ENCODE data around the gene RAB15.

The RAB15 gene

GRCh38 chr14:64948612-64949210 lies 23.4 kb downstream of the RAB15 start:
- no peak for TF ChIP-seq CTCF (IDR thresholded peaks at IDR 0.05; ENCODE audit: control extremely low read depth, extremely low read depth, low read depth, missing control alignments)
- no peak for DNase-seq (ENCODE audit: extremely low spot score)
- CTCF ChIA-PET = interaction anchor here (0.8 to 1.9 kb wide), 4 partner anchors 12 to 28 kb away, joined by 3 to 8 read pairs (median 3); no protein-coding TSS in a partner anchor
- POLR2A ChIA-PET = no interaction called here

- no peak for DNase-seq (ENCODE audit: extremely low spot score)
- POLR2A ChIA-PET = no interaction called here
- CTCF ChIA-PET = interaction anchor here (0.8 to 1.9 kb wide), 5 partner anchors 9 to 27 kb away, joined by 3 to 8 read pairs (median 3); no protein-coding TSS in a partner anchor
- no peak for TF ChIP-seq CTCF (IDR thresholded peaks at IDR 0.05; ENCODE audit: control extremely low read depth, extremely low read depth, low read depth, missing control alignments)
Measured at GRCh38 chr14:64947710-64948611, 24.2 kb downstream of the RAB15 start.

- ChIA-PET CTCF (interaction anchor here (0.8 to 0.9 kb wide), 2 partner anchors 10 to 15 kb away, joined by 3 read pairs; no protein-coding TSS in a partner anchor), POLR2A (interaction anchor here (0.6 kb wide), 1 partner anchor 751 kb away, joined by 3 read pairs; no protein-coding TSS in a partner anchor)
- no peak for TF ChIP-seq CTCF (IDR thresholded peaks at IDR 0.05; ENCODE audit: control extremely low read depth, extremely low read depth, low read depth, missing control alignments)
- no peak for DNase-seq (ENCODE audit: extremely low spot score)
Measured at GRCh38 chr14:64946310-64947045, 25.7 kb downstream of the RAB15 start.

GRCh38 chr14:64945431-64946178 lies 26.5 kb downstream of the RAB15 start:
- CTCF ChIA-PET = interaction anchor here (0.9 kb wide), 1 partner anchor 9 kb away, joined by 3 read pairs; no protein-coding TSS in a partner anchor
- POLR2A ChIA-PET = no interaction called here
- no peak for DNase-seq (ENCODE audit: extremely low spot score)
- TF ChIP-seq CTCF (IDR thresholded peaks at IDR 0.05; ENCODE audit: control extremely low read depth, extremely low read depth, low read depth, missing control alignments) = no peak

DNA sequence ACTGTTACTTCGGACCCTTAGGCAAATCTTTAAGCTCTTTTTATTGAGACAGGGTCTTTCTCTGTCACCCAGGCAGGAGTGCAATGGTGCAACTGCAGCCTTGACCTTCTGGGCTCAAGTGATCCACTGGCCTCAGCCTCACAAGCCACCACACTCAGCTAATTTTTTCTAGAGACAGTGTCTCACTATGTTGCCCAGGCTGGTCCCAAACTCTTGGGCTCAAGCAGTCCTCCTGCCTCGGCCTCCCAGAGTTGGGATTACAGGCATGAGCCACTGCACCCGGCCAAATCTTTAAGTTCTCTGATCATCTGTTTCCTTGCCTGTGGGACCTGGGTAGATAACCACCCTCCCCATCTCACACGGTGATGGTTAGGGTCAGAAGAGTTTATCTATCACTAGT lies 27.3 kb downstream of the RAB15 start:
- CTCF ChIA-PET = interaction anchor here (1.8 kb wide), 1 partner anchor 8 kb away, joined by 8 read pairs; no protein-coding TSS in a partner anchor
- no peak for DNase-seq (ENCODE audit: extremely low spot score)

More for the DNA sequence above, 27.3 kb downstream of the RAB15 start:
- POLR2A ChIA-PET = no interaction called here
- no peak for TF ChIP-seq CTCF (IDR thresholded peaks at IDR 0.05; ENCODE audit: control extremely low read depth, extremely low read depth, low read depth, missing control alignments)

Measured in GM10248 (cell line).